Measurements from ENCODE around the gene C16orf82.
"Not testable (repeated sequence)": the region's sequence is repeated elsewhere in the genome, so short reads cannot be mapped to it uniquely, and the experiment has no call there.

Gene C16orf82

GRCh38 chr16:27070776-27071175 is 4.0 kb downstream of the C16orf82 start:
- ATAC-seq: no peak
- Mint-ChIP-seq H3K4me1 (no peaks in the 10 kb centered on the region), H3K27ac (no peak overlapping the region), H3K36me3 (no peaks in the 10 kb centered on the region), H3K9me3 (peaks cover under 1% of the 10 kb centered on the region), H3K27me3 (peaks cover 26% of the 10 kb centered on the region), H3K4me3 (no peak overlapping the region)

- no peak for ATAC-seq
- no peaks in the 10 kb centered on the region for H3K4me1 Mint-ChIP-seq
- H3K4me3 Mint-ChIP-seq: no peak overlapping the region
- peaks cover 25% of the 10 kb centered on the region for H3K27me3 Mint-ChIP-seq
- H3K36me3 Mint-ChIP-seq: no peaks in the 10 kb centered on the region
- H3K9me3 Mint-ChIP-seq: peaks cover 9% of the 10 kb centered on the region
- H3K27ac Mint-ChIP-seq: no peak overlapping the region
Observed at GRCh38 chr16:27073733-27074132, 7.0 kb downstream of the C16orf82 start.

GRCh38 chr16:27080895-27081294 is 14.2 kb downstream of the C16orf82 start:
- H3K4me3 Mint-ChIP-seq: no peak overlapping the region
- H3K27me3 Mint-ChIP-seq: peaks cover 63% of the 10 kb centered on the region
- no peak for ATAC-seq
- H3K27ac Mint-ChIP-seq: no peak overlapping the region
- no peaks in the 10 kb centered on the region for H3K36me3 Mint-ChIP-seq
- H3K9me3 Mint-ChIP-seq: peaks cover 7% of the 10 kb centered on the region
- H3K4me1 Mint-ChIP-seq: no peaks in the 10 kb centered on the region

- H3K4me1 Mint-ChIP-seq: no peaks in the 10 kb centered on the region
- H3K4me3 Mint-ChIP-seq: no peak overlapping the region
- H3K27ac Mint-ChIP-seq: no peak overlapping the region
- no peaks in the 10 kb centered on the region for H3K36me3 Mint-ChIP-seq
- H3K27me3 Mint-ChIP-seq: peaks cover 71% of the 10 kb centered on the region
- ATAC-seq: no peak
- H3K9me3 Mint-ChIP-seq: peaks cover 3% of the 10 kb centered on the region
Observed at GRCh38 chr16:27083861-27084261, 17.1 kb downstream of the C16orf82 start.

GRCh38 chr16:27084307-27085028 is 17.7 kb downstream of the C16orf82 start:
- peaks cover 3% of the 10 kb centered on the region for H3K9me3 Mint-ChIP-seq
- peaks cover 69% of the 10 kb centered on the region for H3K27me3 Mint-ChIP-seq
- no peaks in the 10 kb centered on the region for H3K4me1 Mint-ChIP-seq
- no peak for ATAC-seq
- no peaks in the 10 kb centered on the region for H3K36me3 Mint-ChIP-seq
- no peak overlapping the region for H3K4me3 Mint-ChIP-seq
- no peak overlapping the region for H3K27ac Mint-ChIP-seq

- Mint-ChIP-seq H3K27me3 (peaks cover 76% of the 10 kb centered on the region), H3K36me3 (no peaks in the 10 kb centered on the region), H3K4me1 (no peaks in the 10 kb centered on the region), H3K9me3 (peaks cover 3% of the 10 kb centered on the region), H3K27ac (no peak overlapping the region), H3K4me3 (no peak overlapping the region)
- no peak for ATAC-seq
Observed at GRCh38 chr16:27085182-27085581, 18.5 kb downstream of the C16orf82 start.

GRCh38 chr16:27086031-27086430 is 19.3 kb downstream of the C16orf82 start:
- H3K4me1 Mint-ChIP-seq, H3K4me3 Mint-ChIP-seq, ATAC-seq, H3K27ac Mint-ChIP-seq, H3K36me3 Mint-ChIP-seq, H3K9me3 Mint-ChIP-seq: not testable (repeated sequence)
- peaks cover 73% of the 10 kb centered on the region for H3K27me3 Mint-ChIP-seq

- no peak for ATAC-seq
- Mint-ChIP-seq H3K4me1 (no peaks in the 10 kb centered on the region), H3K36me3 (no peaks in the 10 kb centered on the region), H3K27me3 (peaks cover 72% of the 10 kb centered on the region), H3K4me3 (no peak overlapping the region), H3K27ac (no peak overlapping the region), H3K9me3 (peaks cover 3% of the 10 kb centered on the region)
Observed at GRCh38 chr16:27088216-27088615, 21.5 kb downstream of the C16orf82 start.

GRCh38 chr16:27096375-27096774 is 29.6 kb downstream of the C16orf82 start:
- H3K27ac Mint-ChIP-seq: no peak overlapping the region
- no peaks in the 10 kb centered on the region for H3K4me1 Mint-ChIP-seq
- no peak for ATAC-seq
- H3K36me3 Mint-ChIP-seq: no peaks in the 10 kb centered on the region
- H3K9me3 Mint-ChIP-seq: peaks cover 6% of the 10 kb centered on the region
- H3K4me3 Mint-ChIP-seq: no peak overlapping the region
- H3K27me3 Mint-ChIP-seq: peaks cover 58% of the 10 kb centered on the region

- ATAC-seq: no peak
- peaks cover 6% of the 10 kb centered on the region for H3K9me3 Mint-ChIP-seq
Observed at GRCh38 chr16:27097800-27098230, 31.1 kb downstream of the C16orf82 start.

GRCh38 chr16:27098366-27099049 is 31.8 kb downstream of the C16orf82 start:
- ATAC-seq: no peak
- no peak overlapping the region for H3K27ac Mint-ChIP-seq
- H3K36me3 Mint-ChIP-seq: no peaks in the 10 kb centered on the region
- H3K27me3 Mint-ChIP-seq: peaks cover 41% of the 10 kb centered on the region
- no peaks in the 10 kb centered on the region for H3K4me1 Mint-ChIP-seq
- H3K4me3 Mint-ChIP-seq: no peak overlapping the region
- H3K9me3 Mint-ChIP-seq: peaks cover 6% of the 10 kb centered on the region

More at GRCh38 chr16:27097800-27098230, 31.1 kb downstream of the C16orf82 start:
- peaks cover 45% of the 10 kb centered on the region for H3K27me3 Mint-ChIP-seq
- no peaks in the 10 kb centered on the region for H3K36me3 Mint-ChIP-seq
- no peak overlapping the region for H3K4me3 Mint-ChIP-seq
- H3K27ac Mint-ChIP-seq: no peak overlapping the region
- H3K4me1 Mint-ChIP-seq: no peaks in the 10 kb centered on the region

GRCh38 chr16:27102701-27103575 is 36.2 kb downstream of the C16orf82 start:
- Mint-ChIP-seq H3K9me3 (no peaks in the 10 kb centered on the region), H3K4me1 (no peaks in the 10 kb centered on the region), H3K27me3 (peaks cover 22% of the 10 kb centered on the region), H3K27ac (no peak overlapping the region), H3K4me3 (no peak overlapping the region), H3K36me3 (no peaks in the 10 kb centered on the region)
- ATAC-seq: no peak

GRCh38 chr16:27103954-27104353 is 37.2 kb downstream of the C16orf82 start:
- no peak overlapping the region for H3K4me3 Mint-ChIP-seq
- no peak overlapping the region for H3K27ac Mint-ChIP-seq
- H3K9me3 Mint-ChIP-seq: no peaks in the 10 kb centered on the region
- ATAC-seq: no peak
- H3K27me3 Mint-ChIP-seq: peaks cover 22% of the 10 kb centered on the region
- H3K36me3 Mint-ChIP-seq: no peaks in the 10 kb centered on the region
- H3K4me1 Mint-ChIP-seq: peaks cover 3% of the 10 kb centered on the region

- H3K4me1 Mint-ChIP-seq: peaks cover 11% of the 10 kb centered on the region
- H3K27ac Mint-ChIP-seq: no peak overlapping the region
- H3K27me3 Mint-ChIP-seq: peaks cover 17% of the 10 kb centered on the region
- H3K4me3 Mint-ChIP-seq: no peak overlapping the region
- no peaks in the 10 kb centered on the region for H3K36me3 Mint-ChIP-seq
- H3K9me3 Mint-ChIP-seq: no peaks in the 10 kb centered on the region
- ATAC-seq: no peak
Observed at GRCh38 chr16:27106305-27106704, 39.6 kb downstream of the C16orf82 start.

GRCh38 chr16:27107185-27107592 is 40.5 kb downstream of the C16orf82 start:
- Mint-ChIP-seq H3K27ac (no peak overlapping the region), H3K27me3 (peaks cover 17% of the 10 kb centered on the region), H3K4me1 (peaks cover 19% of the 10 kb centered on the region), H3K36me3 (no peaks in the 10 kb centered on the region), H3K9me3 (no peaks in the 10 kb centered on the region), H3K4me3 (no peak overlapping the region)
- ATAC-seq: no peak
